Lower leg skin (tissue), 4 donors: Measurements from ENCODE around the gene ASF1B. TPM values are rescaled to one million over a fixed set of nuclear protein-coding genes. Genes with fewer than 3 reads are reported as not detected.

Source experiments
- DNase-seq, 2 donors: peaks; one replicate each; pipeline ENCODE4 v3.0.0-alpha.2; 2019; ENCODE audit warnings: low spot score in 2 of 2
- H3K4me3 ChIP-seq: fragments of 200-600 bp; sonication (generic); 2 replicates; pipeline ENCODE4 v1.5.1; 2017; ENCODE audit warnings: mild to moderate bottlenecking, low read depth; ENCODE audit not compliant: poor library complexity, severe bottlenecking
- POLR2A ChIP-seq, 2 donors: fragments of 450-650 bp; IDR thresholded peaks; one replicate each; pipeline ENCODE4 v1.6.1; 2016 to 2017; ENCODE audit warnings: antibody characterized with exemption in 2 of 2, mild to moderate bottlenecking in 1 of 2, moderate library complexity in 1 of 2
- WGBS, 2 donors: methylation state at CpG; one replicate each; pipeline ENCODE4 v1.1.5; 2018; 5-methylcytosine and 5-hydroxymethylcytosine counted together
- intact Hi-C: fragments of 100-400 bp; cut with DNase I; formaldehyde crosslinking; loops from one replicate; pipeline ENCODE4 v1.15.0; 2023; ENCODE audit warnings: low total_unique reads
- total RNA-seq, 4 donors: library from RNA; depleted of rRNA; stranded (reverse); fragments of >200 nt; gene quantifications; one replicate each; pipeline ENCODE4 v1.1.0, GENCODE V29; 2016
- TF ChIP-seq, protein P1 (sequence below), 3 donors: fragments of 450-650 bp; IDR thresholded peaks; one replicate each; pipeline ENCODE4 v1.5.1; 2016; ENCODE audit warnings: antibody characterized with exemption in 3 of 3, mild to moderate bottlenecking in 3 of 3, moderate library complexity in 2 of 3

Gene ASF1B
- total RNA-seq, 4 donors from 2014 or later = 1.6 to 3.2 (median 2.3) TPM; not detected in 1

GRCh38 chr19:14112809-14113385, 23.5 kb downstream of the ASF1B start:
- H3K4me3 ChIP-seq = no peak overlapping the region
- WGBS, 2 donors = 38% methylated on average over 12 of the region's 12 CpGs
- TF ChIP-seq, protein P1, sequence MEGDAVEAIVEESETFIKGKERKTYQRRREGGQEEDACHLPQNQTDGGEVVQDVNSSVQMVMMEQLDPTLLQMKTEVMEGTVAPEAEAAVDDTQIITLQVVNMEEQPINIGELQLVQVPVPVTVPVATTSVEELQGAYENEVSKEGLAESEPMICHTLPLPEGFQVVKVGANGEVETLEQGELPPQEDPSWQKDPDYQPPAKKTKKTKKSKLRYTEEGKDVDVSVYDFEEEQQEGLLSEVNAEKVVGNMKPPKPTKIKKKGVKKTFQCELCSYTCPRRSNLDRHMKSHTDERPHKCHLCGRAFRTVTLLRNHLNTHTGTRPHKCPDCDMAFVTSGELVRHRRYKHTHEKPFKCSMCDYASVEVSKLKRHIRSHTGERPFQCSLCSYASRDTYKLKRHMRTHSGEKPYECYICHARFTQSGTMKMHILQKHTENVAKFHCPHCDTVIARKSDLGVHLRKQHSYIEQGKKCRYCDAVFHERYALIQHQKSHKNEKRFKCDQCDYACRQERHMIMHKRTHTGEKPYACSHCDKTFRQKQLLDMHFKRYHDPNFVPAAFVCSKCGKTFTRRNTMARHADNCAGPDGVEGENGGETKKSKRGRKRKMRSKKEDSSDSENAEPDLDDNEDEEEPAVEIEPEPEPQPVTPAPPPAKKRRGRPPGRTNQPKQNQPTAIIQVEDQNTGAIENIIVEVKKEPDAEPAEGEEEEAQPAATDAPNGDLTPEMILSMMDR (IDR thresholded peaks at IDR 0.05) = no peak
- TF ChIP-seq POLR2A (IDR thresholded peaks at IDR 0.05) = no peak
- no peak for DNase-seq
- intact Hi-C loops = no loop called here

DNA sequence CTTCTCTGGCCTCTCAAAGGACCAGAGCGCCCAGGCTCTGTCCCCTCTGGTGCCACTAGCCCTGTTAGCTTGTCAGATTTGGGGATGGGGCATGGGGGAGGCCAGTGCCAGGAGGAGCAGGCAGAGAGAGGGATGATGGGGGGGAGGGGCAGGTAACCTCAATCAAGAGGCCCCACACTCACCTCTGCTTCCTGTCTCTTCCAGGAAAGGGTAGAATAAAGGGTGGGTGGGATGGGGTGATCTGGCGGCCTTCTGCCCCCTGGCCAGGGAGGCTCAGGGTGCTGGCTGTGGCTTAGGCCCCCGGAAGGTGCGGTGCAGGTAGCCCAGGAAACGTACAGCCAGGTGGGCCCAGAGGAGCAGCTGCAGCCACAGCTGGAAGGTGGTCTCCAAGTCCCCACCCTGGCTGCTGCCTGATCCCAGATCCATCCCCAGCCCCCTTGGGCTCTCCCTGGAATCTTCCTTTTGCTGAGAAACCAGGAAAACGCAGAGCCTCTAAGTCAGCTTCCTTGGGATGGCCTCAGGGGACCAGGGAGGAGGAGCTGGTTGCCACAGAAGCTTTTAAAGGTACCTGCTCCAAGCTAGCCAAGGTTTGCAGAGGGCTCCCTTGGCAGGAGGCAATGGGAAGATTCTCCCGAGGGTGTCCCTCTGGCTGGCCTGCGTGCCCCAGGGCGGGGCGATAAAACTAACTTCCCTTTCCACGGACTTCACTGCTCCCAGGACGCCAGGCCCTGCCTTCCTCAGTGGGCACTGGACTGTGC, 24.2 kb downstream of the ASF1B start:
- intact Hi-C loops = no loop called here
- no peak overlapping the region for H3K4me3 ChIP-seq
- 47 to 62% methylated on average over 11 to 12 of the region's 12 CpGs for WGBS, 2 donors

DNA sequence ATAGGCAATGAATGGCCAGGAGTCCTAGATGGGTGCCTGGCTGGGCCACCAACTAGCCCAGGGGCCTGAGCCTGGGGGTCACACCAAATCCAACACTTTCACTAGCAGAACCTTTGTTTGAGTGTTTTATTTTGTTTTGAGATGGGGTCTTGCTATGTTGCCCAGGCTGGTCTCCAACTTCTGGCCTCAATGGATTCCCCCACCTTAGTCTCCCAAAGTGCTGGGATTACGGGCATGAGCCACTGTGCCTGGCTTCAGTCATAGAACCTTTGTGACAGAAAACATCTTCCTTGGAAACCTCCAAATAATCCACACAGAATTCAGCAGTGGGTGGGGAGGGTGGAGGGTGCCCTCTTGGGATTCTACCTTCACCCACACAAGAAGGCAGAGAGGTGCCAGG, 24.9 kb downstream of the ASF1B start:
- DNase-seq = no peak
- no peak overlapping the region for H3K4me3 ChIP-seq
- 90 to 100% methylated on average over 1 of the region's 1 CpG for WGBS, 2 donors

More for the DNA sequence above, 24.2 kb downstream of the ASF1B start:
- DNase-seq = peak in 1 of 2 donors; percentile 88
- TF ChIP-seq, protein P1 (IDR thresholded peaks at IDR 0.05) = no peak
- TF ChIP-seq POLR2A (IDR thresholded peaks at IDR 0.05) = no peak

GRCh38 chr19:14110650-14111049, 25.7 kb downstream of the ASF1B start:
- TF ChIP-seq, protein P1 (IDR thresholded peaks at IDR 0.05) = no peak
- TF ChIP-seq POLR2A (IDR thresholded peaks at IDR 0.05) = no peak
- DNase-seq = no peak
- 51 to 80% methylated on average over 2 of the region's 2 CpGs for WGBS, 2 donors

More for the DNA sequence above, 24.9 kb downstream of the ASF1B start:
- intact Hi-C loops = no loop called here
- TF ChIP-seq, protein P1 (IDR thresholded peaks at IDR 0.05) = no peak
- TF ChIP-seq POLR2A (IDR thresholded peaks at IDR 0.05) = no peak

GRCh38 chr19:14107581-14108461, 28.6 kb downstream of the ASF1B start:
- H3K4me3 ChIP-seq = no peak overlapping the region
- no peak for DNase-seq
- no peak for TF ChIP-seq POLR2A (IDR thresholded peaks at IDR 0.05)
- TF ChIP-seq, protein P1 (IDR thresholded peaks at IDR 0.05) = no peak
- 79 to 85% methylated on average over 23 of the region's 23 CpGs for WGBS, 2 donors
- intact Hi-C loops = no loop called here

More at GRCh38 chr19:14110650-14111049, 25.7 kb downstream of the ASF1B start:
- H3K4me3 ChIP-seq = no peak overlapping the region
- intact Hi-C loops = no loop called here
